Activated T-cell treated with anti-CD3 and anti-CD28 coated beads for 48 hours (primary cell): ENCODE data around the gene MUTYH.
"Not testable (repeated sequence)": the region's sequence is repeated elsewhere in the genome, so short reads cannot be mapped to it uniquely, and the experiment has no call there.

ENCODE experiments used
- DNase-seq: peaks from one replicate; pipeline ENCODE4 v3.0.0-alpha.2; 2020; ENCODE audit warnings: low read depth

The MUTYH gene

GRCh38 chr1:45321444-45321843 lies 18.8 kb downstream of the MUTYH start:
- no peak for DNase-seq

- DNase-seq = no peak
Measured at GRCh38 chr1:45319761-45320160, 20.5 kb downstream of the MUTYH start.

GRCh38 chr1:45317166-45317565 lies 23.1 kb downstream of the MUTYH start:
- no peak for DNase-seq

- DNase-seq = no peak
Measured at GRCh38 chr1:45314266-45314665, 26.0 kb downstream of the MUTYH start.

- no peak for DNase-seq
Measured at GRCh38 chr1:45306905-45307304, 33.3 kb downstream of the MUTYH start.

- peak; percentile 49 for DNase-seq
Measured at GRCh38 chr1:45306319-45306718, 33.9 kb downstream of the MUTYH start.

- DNase-seq = no peak
Measured at GRCh38 chr1:45305231-45305630, 35.0 kb downstream of the MUTYH start.

GRCh38 chr1:45304311-45305081 lies 35.7 kb downstream of the MUTYH start:
- DNase-seq = no peak

- DNase-seq = peak; percentile 98
Measured at GRCh38 chr1:45303520-45304310, 36.5 kb downstream of the MUTYH start.

- DNase-seq = no peak
Measured at GRCh38 chr1:45302505-45303150, 37.6 kb downstream of the MUTYH start.

- DNase-seq = no peak
Measured at GRCh38 chr1:45300669-45300997, 39.6 kb downstream of the MUTYH start.

GRCh38 chr1:45299981-45300668 lies 40.1 kb downstream of the MUTYH start:
- peak; percentile 11 for DNase-seq

- DNase-seq = no peak
Measured at GRCh38 chr1:45299296-45299695, 40.9 kb downstream of the MUTYH start.

- no peak for DNase-seq
Measured at GRCh38 chr1:45297666-45298356, 42.4 kb downstream of the MUTYH start.

GRCh38 chr1:45291716-45292115 lies 48.5 kb downstream of the MUTYH start:
- no peak for DNase-seq

GRCh38 chr1:45291002-45291401 lies 49.2 kb downstream of the MUTYH start:
- DNase-seq = not testable (repeated sequence)

GRCh38 chr1:45286521-45286920 lies 53.7 kb downstream of the MUTYH start:
- not testable (repeated sequence) for DNase-seq

- DNase-seq = not testable (repeated sequence)
Measured at GRCh38 chr1:45284858-45285257, 55.4 kb downstream of the MUTYH start.

- no peak for DNase-seq
Measured at GRCh38 chr1:45282351-45282750, 57.9 kb downstream of the MUTYH start.
